Adrenal gland (tissue), 12 donors: ENCODE data around the gene RCOR3. TPM values are rescaled to one million over a fixed set of nuclear protein-coding genes. Genes with fewer than 3 reads are reported as not detected.
"Not testable (repeated sequence)": the region's sequence is repeated elsewhere in the genome, so short reads cannot be mapped to it uniquely, and the experiment has no call there.

Source experiments
- DNase-seq, 7 donors: peaks; one replicate each; pipeline ENCODE4 v3.0.0-alpha.2; 2019 to 2020
- H3K27ac ChIP-seq, 5 donors: fragments of 200-600 bp; sonication (generic) in 4 of 5; 1 replicate in 3 of 5; 2 replicates in 2 of 5; pipeline versions ENCODE4 v1.5.1 to v1.8.0; 2016 to 2020; ENCODE audit warnings: mild to moderate bottlenecking in 1 of 5
- H3K27me3 ChIP-seq: fragments of 200-600 bp; 2 replicates; pipeline ENCODE4 v1.8.0; 2021
- H3K36me3 ChIP-seq, 2 donors: fragments of 200-600 bp; replicated peaks in 1 of 2; 1 replicate in 1 of 2; 2 replicates in 1 of 2; pipeline versions ENCODE4 v1.5.1 to v1.8.0; 2018 to 2022
- H3K4me1 ChIP-seq, 2 donors: fragments of 200-600 bp; replicated peaks in 1 of 2; 1 replicate in 1 of 2; 2 replicates in 1 of 2; pipeline versions ENCODE4 v1.5.1 to v1.8.0; 2018 to 2021
- H3K4me3 ChIP-seq, 4 donors: fragments of 200-600 bp; sonication (generic) in 3 of 4; one replicate each; pipeline ENCODE4 v1.5.1; 2016 to 2018
- H3K9me3 ChIP-seq, 3 donors: fragments of 200-600 bp; sonication (generic) in 1 of 3; replicated peaks in 1 of 3; 1 replicate in 2 of 3; 2 replicates in 1 of 3; pipeline versions ENCODE4 v1.5.1 to v1.8.0; 2016 to 2021
- POLR2A ChIP-seq, 2 donors: fragments of 450-650 bp; IDR thresholded peaks; one replicate each; pipeline ENCODE4 v1.6.1; 2017; ENCODE audit warnings: antibody characterized with exemption in 2 of 2, mild to moderate bottlenecking in 2 of 2, moderate library complexity in 1 of 2
- WGBS, 4 donors: extraction: QIAGEN DNeasy Blood & Tissue Kit in 2 of 4; methylation state at CpG; one replicate each; pipeline versions ENCODE4 v1.1.5 to v1.1.7; 2013 to 2017; 5-methylcytosine and 5-hydroxymethylcytosine counted together
- intact Hi-C, 2 donors: fragments of 100-400 bp; cut with DNase I; formaldehyde crosslinking; loops; one replicate each; pipeline versions ENCODE4 v1.14.1 to v1.15.0; 2022 to 2023
- polyA plus RNA-seq, 3 donors: library from polyadenylated mRNA; stranded (reverse); fragments of 200-250 nt in 2 of 3; fragments of 350-450 nt in 1 of 3; fragmentation: Illumina TruSeq in 1 of 3; extraction: RNeasy Lipid Tissue Mini Kit (QIAGEN cat#74804) in 1 of 3; gene quantifications; one replicate each; pipeline ENCODE4 v1.2.3, GENCODE V29; 2013 to 2014
- total RNA-seq, 9 donors: library from RNA; depleted of rRNA in 4 of 9; stranded (reverse); fragments of >200 nt in 4 of 9; fragments of 120-200 nt in 1 of 9; fragmentation: NEBNext Ultra II Directional in 1 of 9; extraction: Animal tissue kit (Norgen Biotek cat#: 25700) in 1 of 9; gene quantifications; one replicate each; pipeline versions ENCODE4 v1.1.0 to v1.2.4, GENCODE V29; 2013 to 2023
- TF ChIP-seq, protein P1 (sequence below), 6 experiments: fragments of 450-650 bp in 4 of 6; fragments of 200-600 bp in 2 of 6; sonication (generic) in 1 of 6; IDR thresholded peaks; 1 replicate in 5 of 6; 2 replicates in 1 of 6; pipeline versions ENCODE4 v1.5.1 to v1.8.0; 2016 to 2021; ENCODE audit warnings: antibody characterized with exemption in 6 of 6, mild to moderate bottlenecking in 2 of 6, moderate library complexity in 1 of 6
- donor health status: healthy with polysubstance abuse.
- donor health status: Bipolar disorder and iron deficiency.
- donor health status: DM: yes; HTN: yes; CAD: no.
- donor health status: DM: no; HTN: no; CAD: no.
- donor health status: DM: no; HTN: no; CAD: no.
- donor health status: DM: yes; HTN: yes; CAD: no.

Gene RCOR3
- total and polyA plus RNA-seq, 12 donors = 19.4 to 57.2 (median 34.5) TPM

GRCh38 chr1:211241071-211241470, 18.1 kb upstream of the RCOR3 start:
- DNase-seq = no peak
- Histone ChIP-seq H3K9me3 (no peaks in the 10 kb centered on the region), H3K27me3 (no peaks in the 10 kb centered on the region), H3K4me1 (no peaks in the 10 kb centered on the region), H3K4me3 (no peak overlapping the region), H3K36me3 (no peaks in the 10 kb centered on the region), H3K27ac (no peak overlapping the region)
- 92 to 100% (median 96%) methylated on average over 1 of the region's 1 CpG for WGBS, 4 donors
- TF ChIP-seq, protein P1, sequence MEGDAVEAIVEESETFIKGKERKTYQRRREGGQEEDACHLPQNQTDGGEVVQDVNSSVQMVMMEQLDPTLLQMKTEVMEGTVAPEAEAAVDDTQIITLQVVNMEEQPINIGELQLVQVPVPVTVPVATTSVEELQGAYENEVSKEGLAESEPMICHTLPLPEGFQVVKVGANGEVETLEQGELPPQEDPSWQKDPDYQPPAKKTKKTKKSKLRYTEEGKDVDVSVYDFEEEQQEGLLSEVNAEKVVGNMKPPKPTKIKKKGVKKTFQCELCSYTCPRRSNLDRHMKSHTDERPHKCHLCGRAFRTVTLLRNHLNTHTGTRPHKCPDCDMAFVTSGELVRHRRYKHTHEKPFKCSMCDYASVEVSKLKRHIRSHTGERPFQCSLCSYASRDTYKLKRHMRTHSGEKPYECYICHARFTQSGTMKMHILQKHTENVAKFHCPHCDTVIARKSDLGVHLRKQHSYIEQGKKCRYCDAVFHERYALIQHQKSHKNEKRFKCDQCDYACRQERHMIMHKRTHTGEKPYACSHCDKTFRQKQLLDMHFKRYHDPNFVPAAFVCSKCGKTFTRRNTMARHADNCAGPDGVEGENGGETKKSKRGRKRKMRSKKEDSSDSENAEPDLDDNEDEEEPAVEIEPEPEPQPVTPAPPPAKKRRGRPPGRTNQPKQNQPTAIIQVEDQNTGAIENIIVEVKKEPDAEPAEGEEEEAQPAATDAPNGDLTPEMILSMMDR (IDR thresholded peaks at IDR 0.05) = no peak
- intact Hi-C loops = no loop called here

DNA sequence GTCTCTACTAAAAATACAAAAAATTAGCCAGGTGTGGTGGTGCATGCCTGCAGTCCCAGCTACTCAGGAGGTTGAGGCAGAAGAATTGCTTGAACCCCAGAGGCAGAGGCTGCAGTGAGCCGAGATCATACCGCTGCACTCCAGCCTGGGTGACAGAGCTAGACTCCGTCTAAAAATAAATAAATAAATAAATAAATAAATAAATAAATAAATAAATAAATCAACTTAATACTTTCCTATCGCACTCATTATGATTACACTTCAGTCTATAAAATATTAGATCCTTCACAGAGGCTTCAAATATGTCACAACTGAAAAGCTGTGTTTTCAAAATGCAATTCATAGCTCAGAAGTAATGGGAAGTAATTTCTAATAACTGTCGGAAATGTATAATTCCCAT, 15.5 kb upstream of the RCOR3 start:
- H3K9me3 ChIP-seq, H3K27ac ChIP-seq, DNase-seq, H3K4me3 ChIP-seq, H3K27me3 ChIP-seq, intact Hi-C loops, H3K4me1 ChIP-seq, H3K36me3 ChIP-seq: not testable (repeated sequence)
- 88 to 94% (median 92%) methylated on average over 5 of the region's 5 CpGs for WGBS, 4 donors

DNA sequence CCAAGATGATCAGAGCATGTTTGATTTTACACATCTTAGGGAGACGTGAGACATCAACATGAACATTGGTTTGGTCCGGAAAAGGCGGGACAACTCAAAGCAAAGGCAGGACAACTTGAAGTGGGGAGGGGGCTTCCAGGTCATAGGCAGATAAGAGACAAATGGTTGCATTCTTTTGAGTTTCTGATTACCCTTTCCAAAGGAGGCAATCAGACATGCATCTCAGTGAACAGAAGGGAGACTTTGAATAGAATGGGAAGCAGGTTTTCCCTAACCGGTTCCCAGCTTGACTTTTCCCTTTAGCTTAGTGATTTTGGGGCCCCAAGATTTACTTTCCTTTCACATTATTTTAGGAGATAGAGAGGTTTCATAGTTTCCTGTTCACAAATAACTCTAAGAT, 12.6 kb upstream of the RCOR3 start:
- intact Hi-C loops, H3K4me3 ChIP-seq, H3K27ac ChIP-seq, H3K4me1 ChIP-seq, H3K36me3 ChIP-seq, H3K9me3 ChIP-seq, DNase-seq, H3K27me3 ChIP-seq: not testable (repeated sequence)
- 65 to 76% (median 74%) methylated on average over 4 of the region's 4 CpGs for WGBS, 4 donors

GRCh38 chr1:211247921-211248320, 11.2 kb upstream of the RCOR3 start:
- DNase-seq = no peak
- Histone ChIP-seq H3K4me3 (no peak overlapping the region), H3K27me3 (no peaks in the 10 kb centered on the region), H3K27ac (no peak overlapping the region), H3K9me3 (no peaks in the 10 kb centered on the region), H3K4me1 (no peaks in the 10 kb centered on the region), H3K36me3 (no peaks in the 10 kb centered on the region)
- 0 to 30% (median 0%) methylated on average over 1 of the region's 1 CpG for WGBS, 4 donors
- intact Hi-C loops = no loop called here
- no peak for TF ChIP-seq POLR2A (IDR thresholded peaks at IDR 0.05)
- TF ChIP-seq, protein P1 (IDR thresholded peaks at IDR 0.05) = no peak

- H3K4me1 ChIP-seq, H3K4me3 ChIP-seq, intact Hi-C loops, DNase-seq, H3K9me3 ChIP-seq, H3K27me3 ChIP-seq, H3K27ac ChIP-seq, H3K36me3 ChIP-seq: not testable (repeated sequence)
- WGBS, 4 donors = 87 to 90% (median 88%) methylated on average over 3 of the region's 3 CpGs
Observed at GRCh38 chr1:211249611-211250010, 9.6 kb upstream of the RCOR3 start.

- Histone ChIP-seq H3K36me3 (no peaks in the 10 kb centered on the region), H3K4me1 (peaks cover 19 to 23% of the 10 kb centered on the region in 2 donors), H3K4me3 (peak overlapping the region in 2 of 4 donors; percentile 88 to 91), H3K9me3 (no peaks in the 10 kb centered on the region), H3K27me3 (no peaks in the 10 kb centered on the region), H3K27ac (peak overlapping the region in 4 of 5 donors; percentile 97)
- no peak for TF ChIP-seq POLR2A (IDR thresholded peaks at IDR 0.05)
- TF ChIP-seq, protein P1 (IDR thresholded peaks at IDR 0.05) = no peak
- intact Hi-C loops = no loop called here
- DNase-seq = no peak
- WGBS, 4 donors = 3 to 8% (median 4%) methylated on average over 2 of the region's 2 CpGs
Observed at GRCh38 chr1:211257826-211258225, 1.3 kb upstream of the RCOR3 start.
